Measurements from ENCODE around the gene DUS2.

The DUS2 gene

DNA sequence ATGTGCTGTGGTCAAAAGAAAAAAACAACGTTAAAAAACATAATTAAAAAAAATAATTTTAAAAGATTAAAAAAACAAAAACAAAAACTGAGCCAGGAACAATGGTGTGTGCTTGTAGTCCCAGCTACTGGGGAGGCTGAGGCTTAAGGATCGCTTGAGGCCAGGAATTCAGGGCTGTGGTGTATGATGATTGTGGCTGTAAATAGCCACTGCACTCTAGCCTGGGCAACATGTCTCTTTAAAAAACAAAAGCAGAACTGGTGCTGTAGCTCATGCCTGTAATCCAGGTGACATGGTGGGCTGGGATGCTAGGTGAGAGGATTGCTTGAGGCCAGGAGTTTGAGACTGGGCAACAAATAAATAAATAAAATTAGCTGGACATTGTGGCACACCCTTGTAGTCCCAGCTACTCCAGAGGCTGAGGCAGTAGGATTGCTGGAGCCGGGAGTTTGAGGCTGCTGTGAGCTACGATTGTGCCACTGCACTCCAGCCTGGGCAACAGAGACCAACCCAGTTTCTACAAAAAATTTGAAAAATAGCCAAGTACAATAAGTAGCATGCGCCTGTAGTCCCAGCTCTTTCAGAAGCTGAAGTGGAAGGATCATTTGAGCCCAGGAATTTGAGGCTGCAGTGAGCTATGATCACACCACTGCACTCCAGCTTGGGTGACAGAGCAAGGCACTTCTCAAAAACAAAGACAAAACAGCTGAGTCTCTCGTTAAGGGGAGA, 105.7 kb downstream of the DUS2 start:
- DNase-seq (ENCODE audit: low spot score): no peak
